Nephron (organoid): ENCODE data around the gene RPL36.
A peak's percentile ranks its signal among the peaks of the same experiment; 100 is the strongest.

Experiments used
- H3K27ac Mint-ChIP-seq, 3 experiments: 2 replicates each; pipeline ENCODE4 v1.8.0; 2020; ENCODE audit warnings: mixed read lengths in 3 of 3, mild to moderate bottlenecking in 2 of 3, moderate library complexity in 1 of 3
- H3K27me3 Mint-ChIP-seq: 2 replicates; pipeline ENCODE4 v1.8.0; 2021; ENCODE audit warnings: low read depth, mild to moderate bottlenecking, moderate library complexity, mixed read lengths
- H3K36me3 Mint-ChIP-seq: 2 replicates; pipeline ENCODE4 v1.8.0; 2020; ENCODE audit warnings: low read depth, mixed read lengths
- H3K4me1 Mint-ChIP-seq: 2 replicates; pipeline ENCODE4 v1.8.0; 2020; ENCODE audit warnings: mixed read lengths
- H3K4me3 Mint-ChIP-seq, 3 experiments: 2 replicates each; pipeline ENCODE4 v1.8.0; 2020; ENCODE audit warnings: mild to moderate bottlenecking in 3 of 3, mixed read lengths in 3 of 3, moderate library complexity in 2 of 3
- H3K9me3 Mint-ChIP-seq: 2 replicates; pipeline ENCODE4 v1.8.0; 2020; ENCODE audit warnings: mixed read lengths
- TF ChIP-seq, protein P1 (sequence below), 3 experiments: fragments of 200-600 bp; sonication (generic); IDR thresholded peaks; one replicate each; pipeline ENCODE4 v1.5.0; 2021; ENCODE audit warnings: antibody characterized with exemption in 3 of 3; ENCODE audit not compliant: unreplicated experiment in 3 of 3

Gene RPL36

GRCh38 chr19:5679289-5680083 lies 10.6 kb upstream of the RPL36 start:
- H3K4me3 Mint-ChIP-seq, result peak overlapping the region; percentile 98 to 100 (median 99)
- H3K27me3 Mint-ChIP-seq, result no peaks in the 10 kb centered on the region
- TF ChIP-seq, protein P1, sequence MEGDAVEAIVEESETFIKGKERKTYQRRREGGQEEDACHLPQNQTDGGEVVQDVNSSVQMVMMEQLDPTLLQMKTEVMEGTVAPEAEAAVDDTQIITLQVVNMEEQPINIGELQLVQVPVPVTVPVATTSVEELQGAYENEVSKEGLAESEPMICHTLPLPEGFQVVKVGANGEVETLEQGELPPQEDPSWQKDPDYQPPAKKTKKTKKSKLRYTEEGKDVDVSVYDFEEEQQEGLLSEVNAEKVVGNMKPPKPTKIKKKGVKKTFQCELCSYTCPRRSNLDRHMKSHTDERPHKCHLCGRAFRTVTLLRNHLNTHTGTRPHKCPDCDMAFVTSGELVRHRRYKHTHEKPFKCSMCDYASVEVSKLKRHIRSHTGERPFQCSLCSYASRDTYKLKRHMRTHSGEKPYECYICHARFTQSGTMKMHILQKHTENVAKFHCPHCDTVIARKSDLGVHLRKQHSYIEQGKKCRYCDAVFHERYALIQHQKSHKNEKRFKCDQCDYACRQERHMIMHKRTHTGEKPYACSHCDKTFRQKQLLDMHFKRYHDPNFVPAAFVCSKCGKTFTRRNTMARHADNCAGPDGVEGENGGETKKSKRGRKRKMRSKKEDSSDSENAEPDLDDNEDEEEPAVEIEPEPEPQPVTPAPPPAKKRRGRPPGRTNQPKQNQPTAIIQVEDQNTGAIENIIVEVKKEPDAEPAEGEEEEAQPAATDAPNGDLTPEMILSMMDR (IDR thresholded peaks at IDR 0.05; ENCODE audit: unreplicated experiment in 3 of 3), result no peak
- H3K9me3 Mint-ChIP-seq, result no peaks in the 10 kb centered on the region
- H3K36me3 Mint-ChIP-seq, result peaks cover 6% of the 10 kb centered on the region
- peaks cover 36% of the 10 kb centered on the region for H3K4me1 Mint-ChIP-seq
- peak overlapping the region; percentile 85 to 96 (median 92) for H3K27ac Mint-ChIP-seq

DNA sequence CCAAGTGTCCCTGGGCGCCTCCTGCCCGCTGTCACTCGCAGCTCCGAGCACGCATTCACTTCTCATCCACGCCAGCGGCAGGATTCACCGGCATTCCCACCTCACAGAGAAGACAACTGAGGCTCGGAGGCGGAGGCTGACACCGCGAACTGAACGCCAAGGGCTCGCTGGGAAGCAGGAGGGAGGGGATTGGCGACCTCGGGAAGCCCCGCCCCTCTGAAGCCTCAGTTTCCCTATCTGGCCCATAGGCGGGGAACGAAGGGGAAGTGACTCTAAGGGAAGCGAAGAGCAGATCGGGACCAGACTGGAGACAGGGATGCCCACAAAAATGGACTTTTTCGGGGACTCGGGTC lies 10.0 kb upstream of the RPL36 start:
- Mint-ChIP-seq H3K27ac (peak overlapping the region; percentile 85 to 96 (median 92)), H3K4me3 (peak overlapping the region; percentile 98 to 100 (median 99)), H3K27me3 (no peaks in the 10 kb centered on the region), H3K4me1 (peaks cover 30% of the 10 kb centered on the region), H3K9me3 (no peaks in the 10 kb centered on the region), H3K36me3 (peaks cover 3% of the 10 kb centered on the region)
- TF ChIP-seq, protein P1 (IDR thresholded peaks at IDR 0.05; ENCODE audit: unreplicated experiment in 3 of 3), result no peak

DNA sequence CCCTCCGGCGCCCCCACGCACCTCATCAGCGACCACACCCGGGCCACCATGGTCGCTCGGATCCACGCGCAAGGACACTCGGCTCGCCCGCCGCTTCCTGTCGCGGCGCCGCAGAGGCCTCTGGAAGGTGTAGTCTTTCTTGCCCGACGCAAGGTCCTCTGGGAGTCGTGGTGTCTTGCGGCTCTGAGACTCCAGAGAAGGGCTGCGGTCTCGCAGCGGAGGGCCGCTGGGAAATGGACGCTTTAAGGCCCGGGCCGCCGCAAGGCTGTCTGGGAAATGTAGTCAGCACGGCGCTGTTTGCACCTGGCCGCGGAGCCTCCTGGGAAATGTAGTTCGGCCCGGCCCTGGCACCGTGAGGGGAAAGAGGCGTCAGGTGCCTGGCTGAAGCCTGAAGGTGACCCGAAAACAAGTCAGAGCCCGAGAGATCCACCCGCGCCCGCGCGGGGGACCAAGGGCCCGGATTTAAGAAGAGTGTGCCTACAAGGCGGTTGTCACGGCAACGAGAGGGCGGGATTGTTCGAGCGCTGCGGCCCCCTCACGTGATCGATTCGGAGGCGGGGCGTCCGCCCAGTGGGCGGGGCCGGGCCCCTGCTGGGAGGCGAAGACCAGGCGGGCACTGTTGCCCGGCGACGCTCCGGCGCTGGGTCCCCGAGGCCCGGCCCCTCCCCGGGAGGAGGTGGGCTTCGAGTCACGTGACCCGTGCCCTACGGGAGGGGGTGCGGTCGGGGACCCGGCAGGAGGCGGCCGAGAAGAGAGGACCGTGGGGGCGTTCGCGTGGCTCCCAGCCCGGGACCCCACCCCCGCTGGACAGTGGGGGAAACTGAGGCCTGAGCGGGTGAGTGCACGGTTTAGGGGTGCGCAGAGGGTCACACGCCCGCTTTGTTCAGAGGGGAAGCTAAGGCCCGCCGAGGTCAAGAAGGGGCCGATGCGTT lies 9.4 kb upstream of the RPL36 start, which contains the start of the genes HSD11B1L and MICOS13:
Gene HSD11B1L, plus strand, starts transcription at position 591 of the 932 bp plus-strand sequence. CDS start 3,806 bp downstream, outside the sequence.
Gene MICOS13, minus strand, starts transcription at position 80 of the 932 bp plus-strand sequence. Its CDS starts 30 bp downstream, at position 50.
- Mint-ChIP-seq H3K27me3 (no peaks in the 10 kb centered on the region), H3K36me3 (peaks cover 3% of the 10 kb centered on the region), H3K4me1 (peaks cover 24% of the 10 kb centered on the region), H3K9me3 (no peaks in the 10 kb centered on the region), H3K27ac (peak within 1 kb of the TSS; percentile 85 to 96 (median 92)), H3K4me3 (peak within 1 kb of the TSS; percentile 98 to 100 (median 99))
- TF ChIP-seq, protein P1 (IDR thresholded peaks at IDR 0.05; ENCODE audit: unreplicated experiment in 3 of 3), result no peak

DNA sequence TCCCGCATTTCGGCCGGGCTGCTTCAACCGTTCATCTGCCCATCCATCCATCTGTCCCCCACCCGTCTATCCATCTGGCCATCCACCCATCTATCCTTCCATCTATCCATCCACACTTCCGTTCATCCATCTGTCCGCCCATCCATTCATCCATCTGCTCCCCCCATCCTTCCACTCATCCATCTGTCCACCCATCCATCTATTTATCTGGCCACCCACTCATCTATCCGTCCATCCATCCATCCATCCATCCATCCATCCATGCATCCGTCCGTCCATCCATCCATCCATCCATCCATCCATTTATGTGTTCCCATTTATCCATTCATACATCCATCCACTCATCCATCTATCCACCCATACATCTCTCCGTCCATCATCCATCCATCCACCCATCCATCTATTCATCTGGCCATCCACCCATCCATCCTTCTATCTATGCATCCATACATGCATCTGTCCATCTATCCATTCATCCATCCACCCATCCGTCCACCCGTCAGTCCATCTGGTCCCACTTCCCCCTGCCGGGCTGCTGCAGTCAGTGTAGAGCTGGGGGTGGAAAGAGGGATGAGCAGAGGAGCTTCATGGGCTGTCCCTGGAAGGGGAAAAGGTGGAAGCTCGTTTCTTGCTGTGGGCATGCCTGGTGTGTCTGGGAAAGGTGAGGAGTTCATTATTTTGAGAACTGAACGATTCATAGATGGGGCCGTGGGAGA lies 8.5 kb upstream of the RPL36 start:
- Mint-ChIP-seq H3K27me3 (no peaks in the 10 kb centered on the region), H3K4me1 (peaks cover 17% of the 10 kb centered on the region), H3K27ac (peak overlapping the region in 2 of 3 experiments; percentile 54 to 62), H3K9me3 (no peaks in the 10 kb centered on the region), H3K4me3 (peak overlapping the region; percentile 85 to 100 (median 86)), H3K36me3 (peaks cover 3% of the 10 kb centered on the region)
- TF ChIP-seq, protein P1 (IDR thresholded peaks at IDR 0.05; ENCODE audit: unreplicated experiment in 3 of 3), result no peak

DNA sequence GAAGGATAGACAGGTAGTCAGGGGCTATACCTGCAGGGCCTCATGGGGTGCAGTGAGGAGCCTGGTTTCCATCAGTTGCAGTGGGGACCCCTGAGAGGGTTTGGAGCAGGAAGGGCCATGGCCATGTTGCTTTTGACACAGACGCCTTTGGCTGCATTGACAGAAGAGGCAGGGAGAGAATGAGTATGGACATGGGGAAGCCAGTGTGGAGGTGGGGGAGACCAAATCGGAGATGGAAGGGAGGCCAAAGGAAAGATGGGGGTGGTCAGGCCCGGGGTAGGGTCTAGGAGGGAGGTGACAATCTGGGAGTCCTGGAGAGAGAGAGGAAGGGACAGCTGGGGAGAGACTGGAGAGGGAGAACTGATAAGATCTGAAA lies 8.0 kb upstream of the RPL36 start:
- Mint-ChIP-seq H3K4me3 (peak overlapping the region; percentile 85 to 100 (median 86)), H3K36me3 (peaks cover 3% of the 10 kb centered on the region), H3K9me3 (no peaks in the 10 kb centered on the region), H3K27me3 (no peaks in the 10 kb centered on the region), H3K27ac (peak overlapping the region in 1 of 3 experiments; percentile 62), H3K4me1 (peaks cover 15% of the 10 kb centered on the region)
- TF ChIP-seq, protein P1 (IDR thresholded peaks at IDR 0.05; ENCODE audit: unreplicated experiment in 3 of 3), result no peak
